ENCODE data around the gene NDE1. TPM values are rescaled to one million over a fixed set of nuclear protein-coding genes. Genes with fewer than 3 reads are reported as not detected.

Gene NDE1
- total and polyA plus RNA-seq, 2 of the 4 experiments (the other 2 are of a cell fraction), result 22.7 to 29.2 TPM

GRCh38 chr16:15658149-15658548 lies 8.1 kb downstream of the NDE1 start:
- no peak overlapping the region for H3K9ac ChIP-seq (ENCODE audit: low read depth, low read length)
- no peak overlapping the region for H3K27ac ChIP-seq (ENCODE audit: insufficient read depth, low read length)
- H2BK15ac ChIP-seq (ENCODE audit: low read depth, low read length), result no peak overlapping the region
- H3K18ac ChIP-seq (ENCODE audit: low read depth, low read length), result no peak overlapping the region
- dilution Hi-C loops (cut with HindIII; ENCODE audit: low sequenced_read_pairs, unreplicated experiment), result no loop called here
- ChIA-PET POLR2A (ENCODE audit: unreplicated experiment) (no interaction called here), CTCF (interaction anchor here (0.8 kb wide), 1 partner anchor 15 kb away, joined by 4 read pairs; the partner anchor contains the start of gene MARF1)
- peaks cover 5% of the 10 kb centered on the region for H3K36me3 ChIP-seq (ENCODE audit: control insufficient read depth, insufficient read depth, low read length)
- H4K8ac ChIP-seq (ENCODE audit: low read depth in 2 of 2, low read length in 2 of 2), result no peak overlapping the region
- no TSS peak for BruUV-seq (replicated peaks)
- H2AK9ac ChIP-seq (replicated peaks; ENCODE audit: low read depth, low read length, poor library complexity), result no peak overlapping the region
- no peak overlapping the region for H4K91ac ChIP-seq (ENCODE audit: insufficient read depth, low read depth, low read length)
- no peak overlapping the region for H2BK5ac ChIP-seq (ENCODE audit: low read depth, low read length, poor library complexity, severe bottlenecking)
- peaks cover 4% of the 10 kb centered on the region; the same call in 1 of the 2 replicates for H3K4me1 ChIP-seq (ENCODE audit: control insufficient read depth, insufficient read depth, low read length)
- no peak overlapping the region for H3K23ac ChIP-seq (ENCODE audit: low read depth, low read length)
- 0 out of 2 replicates have a peak overlapping the region, but pooled peaks have one; percentile 2 for H2AK5ac ChIP-seq (ENCODE audit: low read depth, low read length)
- no peak overlapping the region for H3K14ac ChIP-seq (replicated peaks; ENCODE audit: low read depth, low read length)
- H3K9me1 ChIP-seq (ENCODE audit: insufficient read depth, low read length), result peaks cover 21% of the 10 kb centered on the region
- H3K4ac ChIP-seq (ENCODE audit: low read depth, low read length), result no peak overlapping the region
- H3K79me1 ChIP-seq (ENCODE audit: low read depth in 1 of 2, low read length in 2 of 2), result peaks cover 56 to 75% of the 10 kb centered on the region in 2 experiments
- no peak overlapping the region for H3K56ac ChIP-seq (ENCODE audit: extremely low read depth, insufficient read depth, low read length)
- DNase-seq, result no peak
- in situ Hi-C loops (cut with MboI; ENCODE audit: low sequenced_read_pairs), result no loop called here
- TF ChIP-seq POLR2A (IDR thresholded peaks at IDR 0.05; ENCODE audit: low read depth, low read length) (no peak), ELK1 (IDR thresholded peaks at IDR 0.05; ENCODE audit: borderline replicate concordance, low read depth, low read length) (no peak), USF2 (IDR thresholded peaks at IDR 0.05; ENCODE audit: low read depth, low read length) (no peak), SMC3 (IDR thresholded peaks at IDR 0.05; ENCODE audit: low read depth, low read length) (no peak), CTCF (conservative IDR thresholded peaks at IDR 0.05; ENCODE audit: low read depth, low read length) (no peak), MXI1 (IDR thresholded peaks at IDR 0.05; ENCODE audit: borderline replicate concordance, low read depth, low read length) (no peak), RCOR1 (IDR thresholded peaks at IDR 0.05; ENCODE audit: insufficient replicate concordance, low read length) (no peak), NFE2L2 (IDR thresholded peaks at IDR 0.05; ENCODE audit: low read depth, low read length) (no peak), RAD21 (IDR thresholded peaks at IDR 0.05; ENCODE audit: low read length) (no peak)
- H2BK120ac ChIP-seq (ENCODE audit: low read depth, low read length), result no peak overlapping the region
- no peak overlapping the region for H2BK20ac ChIP-seq (ENCODE audit: low read depth, low read length)
- no peak overlapping the region for H3K4me3 ChIP-seq (ENCODE audit: insufficient read depth, low read depth, low read length)
- no peak for ATAC-seq (ENCODE audit: low read depth)
- intact Hi-C loops (cut with micrococcal nuclease), result no loop called here
- H3K4me2 ChIP-seq (ENCODE audit: low read depth, low read length), result no peak overlapping the region
- no peaks in the 10 kb centered on the region for H3K27me3 ChIP-seq (ENCODE audit: control insufficient read depth, insufficient read depth, low read length)
- H4K20me1 ChIP-seq (ENCODE audit: insufficient read depth, low read length), result peaks cover 65% of the 10 kb centered on the region
- WGBS, 2 experiments (ENCODE audit: extremely low coverage in 2 of 2, insufficient read length in 1 of 2), result no CpG with 5 or more reads among the region's 6 CpGs
- no peak overlapping the region for H4K5ac ChIP-seq (ENCODE audit: low read depth, low read length)
- no peak overlapping the region for H2AFZ ChIP-seq (replicated peaks; ENCODE audit: low read length, poor library complexity)
- no peaks in the 10 kb centered on the region for H3K9me3 ChIP-seq (ENCODE audit: control insufficient read depth, insufficient read depth, low read length)

Data from IMR-90 (cell line).